Calu3 (cell line): ENCODE results near the gene ZNF672. TPM values are rescaled to one million over a fixed set of nuclear protein-coding genes. Genes with fewer than 3 reads are reported as not detected.
"Not testable (repeated sequence)": the region's sequence is repeated elsewhere in the genome, so short reads cannot be mapped to it uniquely, and the experiment has no call there.

ENCODE experiments used
- BruUV-seq: library from RNA; stranded (reverse); fragments of 400-500 nt; replicated peaks from 2 replicates; lab custom pipeline; 2021; lab: Mats Ljungman, UMichigan
- CTCF ChIA-PET: fragments of 300-600 bp; sonication (Branson Sonifier 250); formaldehyde crosslinking; loops from one replicate; lab custom pipeline; 2022; ENCODE audit warnings: antibody characterized with exemption; lab: Charles Lee
- DNase-seq: peaks from one replicate; pipeline ENCODE4 v3.0.0; 2022
- H3K27ac Mint-ChIP-seq: one replicate; pipeline ENCODE4 v1.8.0; 2022; ENCODE audit warnings: mixed read lengths; ENCODE audit not compliant: unreplicated experiment
- H3K27me3 Mint-ChIP-seq: one replicate; pipeline ENCODE4 v1.8.0; 2022; ENCODE audit warnings: mixed read lengths; ENCODE audit not compliant: unreplicated experiment
- H3K36me3 Mint-ChIP-seq: one replicate; pipeline ENCODE4 v1.8.0; 2022; ENCODE audit warnings: mild to moderate bottlenecking, moderate library complexity, mixed read lengths; ENCODE audit not compliant: insufficient read depth, unreplicated experiment
- H3K4me1 Mint-ChIP-seq: one replicate; pipeline ENCODE4 v1.8.0; 2022; ENCODE audit warnings: mild to moderate bottlenecking, low read depth, mixed read lengths; ENCODE audit not compliant: unreplicated experiment
- H3K4me3 Mint-ChIP-seq: one replicate; pipeline ENCODE4 v1.8.0; 2022; ENCODE audit warnings: mild to moderate bottlenecking, low read depth, moderate library complexity, mixed read lengths; ENCODE audit not compliant: unreplicated experiment
- H3K9me3 Mint-ChIP-seq: one replicate; pipeline ENCODE4 v1.8.0; 2022; ENCODE audit warnings: low read depth, mixed read lengths; ENCODE audit not compliant: unreplicated experiment
- CTCF ChIP-seq: fragments of 200-600 bp; IDR thresholded peaks from one replicate; pipeline ENCODE4 v1.8.0; 2022; ENCODE audit warnings: antibody characterized with exemption; ENCODE audit not compliant: unreplicated experiment
- intact Hi-C: fragments of 100-400 bp; cut with micrococcal nuclease; formaldehyde crosslinking; loops from one replicate; pipeline ENCODE4 v1.10.0; 2022; ENCODE audit not compliant: unreplicated experiment
- total RNA-seq: library from RNA; stranded (reverse); gene quantifications from 2 replicates; pipeline ENCODE4 v1.2.3, GENCODE V29; 2022

Gene ZNF672
- total RNA-seq, 1 experiment from 2014 or later, result 28.3 TPM

DNA sequence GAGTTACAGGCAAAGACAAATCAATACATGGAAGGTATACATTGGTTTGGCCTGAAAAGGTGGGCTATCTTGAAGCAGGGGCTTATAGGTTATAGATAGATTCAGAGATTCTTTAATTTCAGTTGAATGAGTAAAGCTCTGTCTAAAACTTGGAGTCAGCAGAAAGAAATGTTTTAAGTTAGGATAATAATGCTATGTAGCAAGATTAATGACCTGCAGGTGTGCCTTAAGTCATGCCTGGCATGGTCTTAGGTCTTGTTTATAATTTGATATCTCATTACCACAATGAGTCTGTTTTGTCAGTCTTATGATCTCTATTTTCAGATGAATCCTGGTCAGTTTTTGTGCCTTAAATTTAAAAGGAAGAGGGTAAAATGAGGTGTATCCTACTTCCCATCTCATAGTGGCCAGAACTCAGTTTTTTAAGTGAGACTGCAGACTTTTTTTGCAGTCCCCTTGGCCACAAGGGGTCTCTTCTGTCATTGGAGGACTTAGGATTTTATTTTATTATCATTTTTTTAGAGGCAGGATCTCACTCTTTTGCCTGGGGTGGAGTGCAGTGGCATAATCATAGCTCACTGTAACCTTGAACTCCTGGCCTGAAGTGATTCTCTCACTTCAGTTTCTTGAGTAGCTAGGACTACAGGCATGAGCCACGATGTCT, 46.7 kb downstream of the ZNF672 start:
- Mint-ChIP-seq H3K4me1 (peaks cover 7% of the 10 kb centered on the region), H3K36me3 (no peaks in the 10 kb centered on the region), H3K27ac (no peak overlapping the region), H3K27me3 (peaks cover 15% of the 10 kb centered on the region), H3K4me3 (no peak overlapping the region), H3K9me3 (no peaks in the 10 kb centered on the region)
- TF ChIP-seq CTCF, result no peak
- intact Hi-C loops, result no loop called here
- CTCF ChIA-PET, result no interaction called here
- no TSS peak for BruUV-seq
- no peak for DNase-seq

DNA sequence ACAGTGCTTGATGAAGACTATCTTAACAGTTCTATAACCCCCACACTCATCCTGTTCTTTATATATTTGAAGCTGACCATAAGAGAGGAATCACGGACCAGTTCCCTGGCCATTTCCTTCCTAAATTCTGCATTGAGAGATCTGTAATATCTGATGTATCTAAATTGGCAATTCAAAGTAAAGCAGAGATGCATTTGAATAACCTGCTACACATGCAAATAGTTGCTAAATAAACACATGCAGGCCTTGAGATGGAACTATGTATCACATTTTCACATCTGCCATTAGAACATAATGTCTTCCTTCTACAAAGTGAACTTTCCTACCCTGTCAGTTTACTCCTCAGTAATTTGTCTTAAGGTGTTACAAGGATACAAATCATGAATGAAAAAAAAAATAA, 47.6 kb downstream of the ZNF672 start:
- no peak overlapping the region for H3K4me3 Mint-ChIP-seq
- H3K36me3 Mint-ChIP-seq, result no peaks in the 10 kb centered on the region
- H3K4me1 Mint-ChIP-seq, result peaks cover 7% of the 10 kb centered on the region
- intact Hi-C loops, result no loop called here
- H3K27ac Mint-ChIP-seq, result no peak overlapping the region
- no TSS peak for BruUV-seq
- H3K27me3 Mint-ChIP-seq, result peaks cover 23% of the 10 kb centered on the region
- no peak for DNase-seq
- CTCF ChIA-PET, result no interaction called here
- no peak for TF ChIP-seq CTCF
- no peaks in the 10 kb centered on the region for H3K9me3 Mint-ChIP-seq

GRCh38 chr1:248886237-248886895, 48.3 kb downstream of the ZNF672 start:
- no peak overlapping the region for H3K27ac Mint-ChIP-seq
- H3K4me3 Mint-ChIP-seq, result no peak overlapping the region

DNA sequence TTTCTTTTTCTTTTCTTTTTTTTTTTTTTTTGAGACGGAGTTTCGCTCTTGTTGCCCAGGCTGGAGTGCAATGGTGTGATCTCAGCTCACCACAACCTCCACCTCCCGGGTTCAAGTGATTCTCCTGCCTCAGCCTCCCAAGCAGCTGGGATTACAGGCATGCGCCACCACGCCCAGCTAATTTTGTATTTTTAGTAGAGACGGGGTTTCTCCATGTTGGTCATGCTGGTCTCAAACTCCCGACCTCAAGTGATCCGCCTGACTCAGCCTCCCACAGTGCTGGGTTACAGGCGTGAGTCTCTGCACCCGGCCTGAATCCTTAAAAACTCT, 51.9 kb downstream of the ZNF672 start:
- H3K4me3 Mint-ChIP-seq, intact Hi-C loops, H3K4me1 Mint-ChIP-seq, H3K36me3 Mint-ChIP-seq, DNase-seq, H3K9me3 Mint-ChIP-seq, BruUV-seq, CTCF ChIA-PET, H3K27ac Mint-ChIP-seq: not testable (repeated sequence)
- H3K27me3 Mint-ChIP-seq, result peaks cover 36% of the 10 kb centered on the region

More at GRCh38 chr1:248886237-248886895, 48.3 kb downstream of the ZNF672 start:
- Mint-ChIP-seq H3K4me1 (peaks cover 7% of the 10 kb centered on the region), H3K36me3 (no peaks in the 10 kb centered on the region), H3K27me3 (peaks cover 29% of the 10 kb centered on the region), H3K9me3 (no peaks in the 10 kb centered on the region)
- intact Hi-C loops, result no loop called here
- DNase-seq, result no peak
- CTCF ChIA-PET, result no interaction called here
- TF ChIP-seq CTCF, result no peak
- BruUV-seq, result no TSS peak
